ENCODE data around the gene NOL9.

DNA sequence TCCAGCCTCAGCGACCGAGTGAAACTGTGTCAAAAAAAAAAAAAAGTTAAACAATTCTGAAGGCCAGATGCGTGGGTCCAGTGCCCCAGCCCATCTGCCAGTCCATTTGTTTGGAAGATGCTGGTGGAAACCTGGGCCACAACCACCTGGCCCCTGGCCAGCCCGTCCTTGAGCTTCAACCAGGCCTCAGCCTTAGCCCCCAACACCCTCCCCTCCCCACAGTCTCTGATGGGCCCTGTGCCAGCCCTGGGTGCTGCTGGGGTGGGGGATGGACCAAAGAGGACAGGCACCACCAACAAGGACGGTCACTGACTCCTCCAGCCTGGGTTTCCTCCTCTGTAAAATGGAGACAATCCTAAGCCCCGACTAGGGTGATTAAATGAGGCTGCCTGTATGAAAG lies 43.3 kb downstream of the NOL9 start:
- TF ChIP-seq, protein P1, sequence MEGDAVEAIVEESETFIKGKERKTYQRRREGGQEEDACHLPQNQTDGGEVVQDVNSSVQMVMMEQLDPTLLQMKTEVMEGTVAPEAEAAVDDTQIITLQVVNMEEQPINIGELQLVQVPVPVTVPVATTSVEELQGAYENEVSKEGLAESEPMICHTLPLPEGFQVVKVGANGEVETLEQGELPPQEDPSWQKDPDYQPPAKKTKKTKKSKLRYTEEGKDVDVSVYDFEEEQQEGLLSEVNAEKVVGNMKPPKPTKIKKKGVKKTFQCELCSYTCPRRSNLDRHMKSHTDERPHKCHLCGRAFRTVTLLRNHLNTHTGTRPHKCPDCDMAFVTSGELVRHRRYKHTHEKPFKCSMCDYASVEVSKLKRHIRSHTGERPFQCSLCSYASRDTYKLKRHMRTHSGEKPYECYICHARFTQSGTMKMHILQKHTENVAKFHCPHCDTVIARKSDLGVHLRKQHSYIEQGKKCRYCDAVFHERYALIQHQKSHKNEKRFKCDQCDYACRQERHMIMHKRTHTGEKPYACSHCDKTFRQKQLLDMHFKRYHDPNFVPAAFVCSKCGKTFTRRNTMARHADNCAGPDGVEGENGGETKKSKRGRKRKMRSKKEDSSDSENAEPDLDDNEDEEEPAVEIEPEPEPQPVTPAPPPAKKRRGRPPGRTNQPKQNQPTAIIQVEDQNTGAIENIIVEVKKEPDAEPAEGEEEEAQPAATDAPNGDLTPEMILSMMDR (IDR thresholded peaks at IDR 0.05; ENCODE audit: extremely low read depth in 1 of 2, insufficient read depth in 1 of 2, low read depth in 1 of 2, low read length in 2 of 2): no peak
- TF ChIP-seq POLR2A (IDR thresholded peaks at IDR 0.05; ENCODE audit: low read depth, low read length) (no peak), POLR2AphosphoS5 (IDR thresholded peaks at IDR 0.05; ENCODE audit: insufficient read depth, low read depth, low read length) (no peak)

All from endothelial cell of umbilical vein (primary cell).